Kidney (tissue), 14 donors: ENCODE data around the gene APOA1. TPM values are rescaled to one million over a fixed set of nuclear protein-coding genes. Genes with fewer than 3 reads are reported as not detected.

Source experiments
- DNase-seq, 5 donors: peaks; one replicate each; pipeline ENCODE4 v3.0.0-alpha.2; 2013 to 2020
- FAIRE-seq: peaks from 2 replicates; lab custom pipeline; 2012; peaks lifted over from hg19 to GRCh38; lab: Jason Lieb, UNC
- H3K27ac ChIP-seq, 2 donors: one replicate each; pipeline ENCODE4 v1.7.0; 2013; ENCODE audit warnings: low read depth in 2 of 2, low read length in 2 of 2, inconsistent platforms in 1 of 2
- H3K27me3 ChIP-seq: one replicate; pipeline ENCODE4 v1.7.1; 2013; ENCODE audit warnings: low read length, inconsistent platforms; ENCODE audit not compliant: control insufficient read depth, insufficient read depth
- H3K36me3 ChIP-seq, 3 donors: one replicate each; pipeline versions ENCODE4 v1.7.0 to v1.7.1; 2013; ENCODE audit warnings: low read length in 3 of 3, control low read depth in 1 of 3, inconsistent platforms in 1 of 3; ENCODE audit not compliant: insufficient read depth in 3 of 3, control insufficient read depth in 2 of 3
- H3K4me1 ChIP-seq, 3 donors: one replicate each; pipeline versions ENCODE4 v1.7.0 to v1.7.1; 2013; ENCODE audit warnings: low read length in 3 of 3, inconsistent platforms in 1 of 3, low read depth in 1 of 3; ENCODE audit not compliant: control insufficient read depth in 2 of 3, insufficient read depth in 2 of 3
- H3K4me3 ChIP-seq, 3 donors: one replicate each; pipeline versions ENCODE4 v1.7.0 to v1.8.1; 2013; ENCODE audit warnings: low read length in 3 of 3, control low read depth in 1 of 3, inconsistent platforms in 1 of 3
- H3K9ac ChIP-seq, 3 donors: one replicate each; pipeline versions ENCODE4 v1.7.0 to v1.7.1; 2013; ENCODE audit warnings: low read length in 3 of 3, control low read depth in 1 of 3, inconsistent platforms in 1 of 3
- H3K9me3 ChIP-seq, 3 donors: one replicate each; pipeline versions ENCODE4 v1.7.0 to v1.7.1; 2013; ENCODE audit warnings: low read length in 3 of 3, control low read depth in 1 of 3, inconsistent platforms in 1 of 3; ENCODE audit not compliant: control insufficient read depth in 2 of 3, insufficient read depth in 1 of 3
- intact Hi-C: fragments of 100-400 bp; cut with DNase I; formaldehyde crosslinking; loops from one replicate; pipeline ENCODE4 v1.11.1; 2022
- polyA plus RNA-seq: library from polyadenylated mRNA; stranded (reverse); fragments of 350-450 nt; fragmentation: Illumina TruSeq; extraction: RNeasy Lipid Tissue Mini Kit (QIAGEN cat#74804); gene quantifications from one replicate; pipeline ENCODE4 v1.2.3, GENCODE V29; 2014; ENCODE audit warnings: low read depth, low replicate concordance; ENCODE audit not compliant: insufficient read depth
- total RNA-seq: library from RNA; stranded (reverse); fragmentation: NEBNext Ultra II Directional; extraction: Animal tissue kit (Norgen Biotek cat#: 25700); gene quantifications from one replicate; pipeline ENCODE4 v1.2.1, GENCODE V29; 2021
- TF ChIP-seq, protein P1 (sequence below): IDR thresholded peaks from 3 replicates; pipeline ENCODE4 v1.5.1; 2012; ENCODE audit warnings: mild to moderate bottlenecking, moderate library complexity, borderline replicate concordance; ENCODE audit not compliant: insufficient read depth; ENCODE audit errors: extremely low read depth
- donor health status: control.
- donor health status: control.
- donor health status: control.
- donor health status: control.
- donor health status: control.
- donor health status: DM: yes; HTN: yes; CAD: no.
- donor health status: Normal renal cell carcinoma (clear cell type).

APOA1 gene
- total and polyA plus RNA-seq, 2 donors from 2014 or later: 2.0 TPM; not detected in 1

GRCh38 chr11:116876656-116877055 is 39.2 kb upstream of the APOA1 start:
- FAIRE-seq: no peak
- no peaks in the 10 kb centered on the region for H3K27me3 ChIP-seq
- peaks cover 0 to 3% (median 0%) of the 10 kb centered on the region in 3 donors for H3K4me1 ChIP-seq
- no peak overlapping the region for H3K9ac ChIP-seq
- no peaks in the 10 kb centered on the region for H3K9me3 ChIP-seq
- H3K4me3 ChIP-seq: no peak overlapping the region
- TF ChIP-seq, protein P1, sequence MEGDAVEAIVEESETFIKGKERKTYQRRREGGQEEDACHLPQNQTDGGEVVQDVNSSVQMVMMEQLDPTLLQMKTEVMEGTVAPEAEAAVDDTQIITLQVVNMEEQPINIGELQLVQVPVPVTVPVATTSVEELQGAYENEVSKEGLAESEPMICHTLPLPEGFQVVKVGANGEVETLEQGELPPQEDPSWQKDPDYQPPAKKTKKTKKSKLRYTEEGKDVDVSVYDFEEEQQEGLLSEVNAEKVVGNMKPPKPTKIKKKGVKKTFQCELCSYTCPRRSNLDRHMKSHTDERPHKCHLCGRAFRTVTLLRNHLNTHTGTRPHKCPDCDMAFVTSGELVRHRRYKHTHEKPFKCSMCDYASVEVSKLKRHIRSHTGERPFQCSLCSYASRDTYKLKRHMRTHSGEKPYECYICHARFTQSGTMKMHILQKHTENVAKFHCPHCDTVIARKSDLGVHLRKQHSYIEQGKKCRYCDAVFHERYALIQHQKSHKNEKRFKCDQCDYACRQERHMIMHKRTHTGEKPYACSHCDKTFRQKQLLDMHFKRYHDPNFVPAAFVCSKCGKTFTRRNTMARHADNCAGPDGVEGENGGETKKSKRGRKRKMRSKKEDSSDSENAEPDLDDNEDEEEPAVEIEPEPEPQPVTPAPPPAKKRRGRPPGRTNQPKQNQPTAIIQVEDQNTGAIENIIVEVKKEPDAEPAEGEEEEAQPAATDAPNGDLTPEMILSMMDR: no peak
- peaks cover 4 to 28% (median 28%) of the 10 kb centered on the region in 3 donors for H3K36me3 ChIP-seq
- no peak overlapping the region for H3K27ac ChIP-seq
- intact Hi-C loops: loop anchor here (10.0 kb wide), 1 partner anchor 228 kb away; no protein-coding TSS in a partner anchor
- DNase-seq: no peak

GRCh38 chr11:116875194-116875593 is 37.8 kb upstream of the APOA1 start:
- DNase-seq: no peak
- Histone ChIP-seq H3K27ac (no peak overlapping the region), H3K9me3 (no peaks in the 10 kb centered on the region), H3K4me3 (no peak overlapping the region), H3K36me3 (peaks cover 4 to 39% (median 27%) of the 10 kb centered on the region in 3 donors), H3K9ac (no peak overlapping the region), H3K4me1 (peaks cover 0 to 3% (median 0%) of the 10 kb centered on the region in 3 donors), H3K27me3 (no peaks in the 10 kb centered on the region)
- intact Hi-C loops: loop anchor here (10.0 kb wide), 1 partner anchor 230 kb away; no protein-coding TSS in a partner anchor
- no peak for FAIRE-seq
- TF ChIP-seq, protein P1: no peak

- H3K9me3 ChIP-seq: no peaks in the 10 kb centered on the region
- peaks cover 0 to 3% (median 0%) of the 10 kb centered on the region in 3 donors for H3K4me1 ChIP-seq
- H3K27ac ChIP-seq: no peak overlapping the region
- no peak for DNase-seq
- H3K36me3 ChIP-seq: peaks cover 4 to 48% (median 32%) of the 10 kb centered on the region in 3 donors
- no peak overlapping the region for H3K4me3 ChIP-seq
- TF ChIP-seq, protein P1: no peak
- no peak for FAIRE-seq
- H3K9ac ChIP-seq: no peak overlapping the region
- no peaks in the 10 kb centered on the region for H3K27me3 ChIP-seq
- intact Hi-C loops: loop anchor here (10.0 kb wide), 1 partner anchor 231 kb away; no protein-coding TSS in a partner anchor
Measured at GRCh38 chr11:116874251-116874650, 36.8 kb upstream of the APOA1 start.
